ENCODE measurements around the gene ZNF598.

- TF ChIP-seq CTCF (IDR thresholded peaks at IDR 0.05; ENCODE audit: borderline replicate concordance, extremely low read depth, low read length, poor library complexity, severe bottlenecking) (no peak), EZH2 (IDR thresholded peaks at IDR 0.05; ENCODE audit: borderline replicate concordance, low read depth, low read length, severe bottlenecking) (no peak)
Observed at GRCh38 chr16:1972490-1972877, 37.1 kb downstream of the ZNF598 start.

All from DND-41 (cell line).